Skin of body (tissue), 2 donors: ENCODE measurements around the gene RNF111. TPM values are rescaled to one million over a fixed set of nuclear protein-coding genes. Genes with fewer than 3 reads are reported as not detected.
"Not testable (repeated sequence)": the region's sequence is repeated elsewhere in the genome, so short reads cannot be mapped to it uniquely, and the experiment has no call there.

Source experiments
- DNase-seq: peaks from one replicate; lab custom pipeline; 2025; lab: John Stamatoyannopoulos, UW
- total RNA-seq: library from RNA; depleted of rRNA; stranded (reverse); fragments of >200 nt; gene quantifications from one replicate; pipeline ENCODE4 v1.2.3, GENCODE V29; 2014

The RNF111 gene
- total RNA-seq, 1 donor from 2014 or later: 26.5 TPM

- DNase-seq: no peak
Measured at GRCh38 chr15:59131969-59132562, 144.6 kb downstream of the RNF111 start.

GRCh38 chr15:59133929-59134427, 146.5 kb downstream of the RNF111 start:
- no peak for DNase-seq

- DNase-seq: no peak
Measured at GRCh38 chr15:59137566-59137965, 150.1 kb downstream of the RNF111 start.

- DNase-seq: no peak
Measured at GRCh38 chr15:59138243-59138642, 150.8 kb downstream of the RNF111 start.

GRCh38 chr15:59140422-59141226, 153.2 kb downstream of the RNF111 start:
- DNase-seq: no peak

- DNase-seq: no peak
Measured at GRCh38 chr15:59143281-59143680, 155.8 kb downstream of the RNF111 start.

- not testable (repeated sequence) for DNase-seq
Measured at GRCh38 chr15:59144594-59144993, 157.1 kb downstream of the RNF111 start.

Other genes starting within 250 kb of the RNF111 start
- gene ADAM10, start 238.0 kb upstream of the RNF111 start, total RNA-seq: 75.3 TPM
- 20.4 TPM for gene MINDY2, start 216.4 kb upstream of the RNF111 start, total RNA-seq
- gene SLTM, start 54.0 kb upstream of the RNF111 start, total RNA-seq: 119 TPM
- 12.6 TPM for gene CCNB2, start 117.5 kb downstream of the RNF111 start, total RNA-seq
- gene LDHAL6B, start 219.2 kb downstream of the RNF111 start, total RNA-seq: not detected